GM12865 (cell line): Measurements from ENCODE around the gene GRID1.
"Not testable (repeated sequence)": the region's sequence is repeated elsewhere in the genome, so short reads cannot be mapped to it uniquely, and the experiment has no call there.

Source experiments
- DNase-seq: peaks from one replicate; pipeline ENCODE4 v3.0.0; 2010; ENCODE audit warnings: low read depth
- H3K4me3 ChIP-seq: 2 replicates; pipeline ENCODE4 v1.5.1; 2011; ENCODE audit warnings: mild to moderate bottlenecking, low read depth, low read length, control low read depth
- TF ChIP-seq, protein P1 (sequence below): IDR thresholded peaks from 2 replicates; pipeline ENCODE4 v1.5.1; 2011; ENCODE audit warnings: low read length, control low read depth, low read depth, inconsistent platforms; ENCODE audit not compliant: insufficient read depth; ENCODE audit errors: missing control alignments

GRID1 gene

DNA sequence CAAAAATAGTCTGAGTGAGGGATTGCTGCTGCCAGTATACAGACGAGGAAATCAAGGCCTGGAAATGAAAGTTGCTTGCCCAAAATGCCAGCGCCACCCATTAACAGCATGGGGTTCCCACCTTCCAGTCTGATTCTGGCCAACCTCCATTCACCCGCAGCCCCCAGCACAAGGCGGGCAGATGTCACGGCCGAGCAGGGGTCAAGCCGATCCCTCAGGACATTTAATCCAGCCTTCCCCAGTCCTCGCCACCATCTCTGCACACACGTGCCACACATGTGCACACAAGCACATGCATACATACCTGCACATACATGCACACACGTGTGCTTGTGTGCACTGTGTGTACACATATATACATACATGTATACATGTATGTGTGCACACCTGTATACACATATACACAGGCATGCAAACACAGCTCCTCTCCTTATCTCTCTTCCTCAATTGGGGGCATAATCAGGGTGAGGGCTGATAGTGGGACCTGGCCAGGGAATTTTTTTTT is 122.9 kb downstream of the GRID1 start:
- H3K4me3 ChIP-seq: no peak overlapping the region
- DNase-seq: no peak
- TF ChIP-seq, protein P1, sequence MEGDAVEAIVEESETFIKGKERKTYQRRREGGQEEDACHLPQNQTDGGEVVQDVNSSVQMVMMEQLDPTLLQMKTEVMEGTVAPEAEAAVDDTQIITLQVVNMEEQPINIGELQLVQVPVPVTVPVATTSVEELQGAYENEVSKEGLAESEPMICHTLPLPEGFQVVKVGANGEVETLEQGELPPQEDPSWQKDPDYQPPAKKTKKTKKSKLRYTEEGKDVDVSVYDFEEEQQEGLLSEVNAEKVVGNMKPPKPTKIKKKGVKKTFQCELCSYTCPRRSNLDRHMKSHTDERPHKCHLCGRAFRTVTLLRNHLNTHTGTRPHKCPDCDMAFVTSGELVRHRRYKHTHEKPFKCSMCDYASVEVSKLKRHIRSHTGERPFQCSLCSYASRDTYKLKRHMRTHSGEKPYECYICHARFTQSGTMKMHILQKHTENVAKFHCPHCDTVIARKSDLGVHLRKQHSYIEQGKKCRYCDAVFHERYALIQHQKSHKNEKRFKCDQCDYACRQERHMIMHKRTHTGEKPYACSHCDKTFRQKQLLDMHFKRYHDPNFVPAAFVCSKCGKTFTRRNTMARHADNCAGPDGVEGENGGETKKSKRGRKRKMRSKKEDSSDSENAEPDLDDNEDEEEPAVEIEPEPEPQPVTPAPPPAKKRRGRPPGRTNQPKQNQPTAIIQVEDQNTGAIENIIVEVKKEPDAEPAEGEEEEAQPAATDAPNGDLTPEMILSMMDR: no peak

DNA sequence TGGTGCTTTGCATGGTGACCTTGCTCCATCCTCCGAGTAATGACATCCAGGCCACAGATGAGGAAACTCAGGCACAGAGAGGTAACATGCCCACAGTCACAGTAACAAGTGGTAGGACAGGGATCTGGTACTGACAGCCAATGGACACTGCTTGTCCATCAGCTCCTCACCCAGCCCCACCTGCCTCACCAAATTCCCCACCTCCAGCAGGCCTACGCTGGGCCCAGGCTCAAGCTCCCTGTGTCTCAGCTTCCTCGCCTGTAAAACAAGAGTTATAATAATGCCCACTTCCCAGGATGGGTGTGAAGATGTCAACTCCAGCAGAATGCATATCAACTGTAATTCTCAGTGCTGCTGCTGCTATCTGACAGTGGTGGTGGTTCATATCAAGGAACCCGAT is 123.8 kb downstream of the GRID1 start:
- H3K4me3 ChIP-seq: no peak overlapping the region
- TF ChIP-seq, protein P1: no peak
- DNase-seq: no peak

DNA sequence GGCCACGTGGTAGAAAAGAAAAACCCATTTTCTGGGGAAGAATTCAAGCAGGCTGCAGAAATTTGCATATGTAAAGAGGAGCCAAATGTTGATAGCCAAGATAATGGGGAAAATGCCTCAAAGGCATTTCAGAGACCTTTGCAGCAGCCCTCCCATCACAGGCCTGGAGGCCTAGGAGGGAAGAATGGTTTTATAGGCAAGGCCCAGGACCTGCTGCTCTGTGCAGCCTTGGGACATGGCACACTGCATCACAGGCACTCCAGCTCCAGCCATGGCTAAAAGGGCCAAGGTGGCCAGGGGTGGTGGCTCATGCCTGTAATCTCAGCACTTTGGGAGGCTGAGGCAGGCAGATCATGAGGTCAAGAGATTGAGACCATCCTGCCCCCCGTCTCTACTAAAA is 128.5 kb downstream of the GRID1 start:
- not testable (repeated sequence) for DNase-seq, H3K4me3 ChIP-seq

DNA sequence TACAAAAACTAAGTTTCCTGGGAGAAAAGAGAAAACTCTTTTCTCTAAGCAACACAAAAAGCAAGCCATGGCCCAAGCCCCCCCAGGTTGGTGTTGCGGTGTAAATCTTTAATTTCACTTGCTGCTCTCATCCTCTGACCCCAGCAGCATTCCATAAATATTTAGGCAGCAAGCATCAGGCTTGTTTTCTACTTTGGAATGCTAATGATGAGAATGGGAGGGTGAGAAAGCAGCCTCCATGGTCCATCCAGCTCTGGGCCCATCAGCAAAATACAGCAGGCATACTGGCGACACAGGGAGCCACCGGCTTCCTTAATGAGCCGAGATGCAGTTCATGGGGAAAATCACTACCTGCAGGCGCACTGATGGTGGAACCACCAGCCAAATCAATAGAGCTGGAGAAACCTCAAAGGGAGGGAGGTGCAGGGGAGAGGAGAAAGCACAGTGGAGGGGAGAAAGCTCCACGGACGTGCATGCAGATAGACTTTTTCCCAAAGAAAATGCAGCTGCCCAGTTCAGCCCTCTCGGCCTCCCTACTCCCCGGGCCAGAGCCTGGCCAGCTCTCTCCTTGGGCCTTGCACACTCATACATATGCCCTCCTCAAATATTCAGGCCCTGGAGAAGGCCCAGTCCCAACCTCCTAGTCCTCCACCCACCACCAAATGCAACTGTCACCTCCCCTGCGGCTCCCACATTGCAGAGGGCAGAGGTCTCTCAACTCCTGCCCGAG is 131.9 kb downstream of the GRID1 start:
- TF ChIP-seq, protein P1: no peak
- no peak overlapping the region for H3K4me3 ChIP-seq
- DNase-seq: no peak

DNA sequence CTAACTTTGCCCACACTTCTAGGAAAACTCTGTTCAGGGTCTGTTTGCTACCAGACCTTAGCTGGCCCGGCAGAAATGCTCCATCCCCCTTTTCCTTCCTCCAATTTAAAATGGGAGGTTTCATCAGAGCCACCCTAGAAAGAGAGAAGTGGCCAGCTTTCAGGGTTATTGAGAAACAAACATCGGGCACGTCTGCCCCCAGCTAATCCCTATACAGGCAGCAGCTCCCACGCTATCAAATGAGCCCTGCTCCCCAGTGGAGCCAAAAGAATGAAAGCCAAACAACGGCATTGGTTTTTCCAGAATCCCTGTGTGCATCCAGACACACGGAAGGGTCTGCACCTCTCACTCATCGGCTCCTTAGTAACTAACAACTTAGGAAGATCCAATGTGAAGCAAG is 132.5 kb downstream of the GRID1 start:
- no peak for DNase-seq
- TF ChIP-seq, protein P1: no peak

DNA sequence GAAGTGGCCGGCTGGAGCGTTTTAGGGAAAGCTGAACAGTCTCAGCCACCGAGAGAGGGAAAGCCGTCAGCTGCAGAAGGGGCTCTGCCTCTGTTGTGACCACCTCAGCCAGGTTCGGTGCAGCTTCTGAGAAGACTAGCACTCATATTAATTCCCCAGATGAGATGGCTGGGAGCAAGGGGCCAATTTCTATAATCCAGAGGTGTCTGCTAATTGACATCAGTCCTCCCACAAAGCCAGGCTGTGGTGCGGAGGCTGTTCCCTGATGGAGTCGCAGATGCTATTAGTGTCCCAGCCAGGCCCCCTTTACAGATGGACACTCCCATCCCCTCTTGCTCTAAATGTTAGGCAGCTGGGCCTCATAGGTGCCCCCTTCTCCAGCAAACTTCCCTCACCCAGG is 133.5 kb downstream of the GRID1 start:
- no peak for DNase-seq
- TF ChIP-seq, protein P1: no peak
- H3K4me3 ChIP-seq: no peak overlapping the region

More for the DNA sequence above, 132.5 kb downstream of the GRID1 start:
- no peak overlapping the region for H3K4me3 ChIP-seq

DNA sequence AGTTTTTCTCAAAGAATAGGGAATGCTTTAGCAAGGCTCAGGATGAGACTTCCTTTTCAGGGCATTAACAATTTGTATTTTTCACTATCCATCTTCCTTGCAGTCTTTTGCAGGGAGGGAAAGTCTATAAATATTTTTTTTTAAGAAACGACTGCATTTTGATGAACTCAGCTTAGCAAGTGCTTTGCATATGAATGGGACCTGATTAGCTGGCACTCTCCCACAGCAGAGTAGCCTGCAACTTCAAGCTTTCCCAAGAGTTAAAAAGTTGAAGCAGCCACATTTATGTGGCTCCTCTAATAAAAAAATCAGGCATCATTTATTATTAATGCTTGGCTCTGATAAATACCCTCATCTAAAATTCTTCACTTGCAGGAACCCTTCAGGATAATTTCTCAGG is 134.0 kb downstream of the GRID1 start:
- H3K4me3 ChIP-seq: no peak overlapping the region
- DNase-seq: no peak
- TF ChIP-seq, protein P1: no peak
